ENCODE measurements around the gene OPN1LW. TPM values are rescaled to one million over a fixed set of nuclear protein-coding genes. Genes with fewer than 3 reads are reported as not detected.

The OPN1LW gene
- total RNA-seq, 1 experiment from 2014 or later, result not detected

GRCh38 chrX:154113729-154114128 is 30.3 kb upstream of the OPN1LW start:
- ChIA-PET CTCF (no interaction called here), POLR2A (ENCODE audit: low non-redundant PET) (no interaction called here)
- Histone ChIP-seq H3K4me3 (ENCODE audit: low read depth, low read length, poor library complexity, severe bottlenecking) (no peak overlapping the region), H3K27me3 (replicated peaks; ENCODE audit: insufficient read depth, low read depth, low read length, poor library complexity) (peaks cover 4% of the 10 kb centered on the region), H3K4me1 (ENCODE audit: insufficient read depth, low read length, poor library complexity, severe bottlenecking) (no peaks in the 10 kb centered on the region), H3K9me3 (ENCODE audit: low read depth, low read length, poor library complexity, severe bottlenecking) (no peaks in the 10 kb centered on the region), H3K27ac (ENCODE audit: low read depth, low read length, poor library complexity, severe bottlenecking) (no peak overlapping the region), H3K36me3 (ENCODE audit: insufficient read depth, low read length, poor library complexity, severe bottlenecking) (no peaks in the 10 kb centered on the region)
- BruUV-seq (replicated peaks), result no TSS peak
- TF ChIP-seq CTCF (conservative IDR thresholded peaks at IDR 0.05; ENCODE audit: low read depth, low read length) (no peak), EZH2 (IDR thresholded peaks at IDR 0.05; ENCODE audit: borderline replicate concordance, low read depth, low read length, poor library complexity, severe bottlenecking) (no peak)
- DNase-seq (ENCODE audit: low spot score), result no peak
- intact Hi-C loops (cut with micrococcal nuclease; ENCODE audit: unreplicated experiment), result no loop called here

- H3K27ac ChIP-seq (ENCODE audit: low read depth, low read length, poor library complexity, severe bottlenecking), result no peak overlapping the region
- peaks cover 4% of the 10 kb centered on the region for H3K27me3 ChIP-seq (replicated peaks; ENCODE audit: insufficient read depth, low read depth, low read length, poor library complexity)
- no peak overlapping the region for H3K4me3 ChIP-seq (ENCODE audit: low read depth, low read length, poor library complexity, severe bottlenecking)
- ChIA-PET POLR2A (ENCODE audit: low non-redundant PET) (no interaction called here), CTCF (no interaction called here)
- no peaks in the 10 kb centered on the region for H3K4me1 ChIP-seq (ENCODE audit: insufficient read depth, low read length, poor library complexity, severe bottlenecking)
- no peak for DNase-seq (ENCODE audit: low spot score)
- H3K36me3 ChIP-seq (ENCODE audit: insufficient read depth, low read length, poor library complexity, severe bottlenecking), result no peaks in the 10 kb centered on the region
- intact Hi-C loops (cut with micrococcal nuclease; ENCODE audit: unreplicated experiment), result no loop called here
- no peaks in the 10 kb centered on the region for H3K9me3 ChIP-seq (ENCODE audit: low read depth, low read length, poor library complexity, severe bottlenecking)
- BruUV-seq (replicated peaks), result no TSS peak
- no peak for TF ChIP-seq CTCF (conservative IDR thresholded peaks at IDR 0.05; ENCODE audit: low read depth, low read length)
- no peak for TF ChIP-seq EZH2 (IDR thresholded peaks at IDR 0.05; ENCODE audit: borderline replicate concordance, low read depth, low read length, poor library complexity, severe bottlenecking)
These were observed 29.4 kb upstream of the OPN1LW start for GRCh38 chrX:154114652-154115051.

GRCh38 chrX:154115071-154115470 is 29.0 kb upstream of the OPN1LW start:
- Histone ChIP-seq H3K4me3 (ENCODE audit: low read depth, low read length, poor library complexity, severe bottlenecking) (no peak overlapping the region), H3K27me3 (replicated peaks; ENCODE audit: insufficient read depth, low read depth, low read length, poor library complexity) (peaks cover 4% of the 10 kb centered on the region), H3K4me1 (ENCODE audit: insufficient read depth, low read length, poor library complexity, severe bottlenecking) (no peaks in the 10 kb centered on the region), H3K27ac (ENCODE audit: low read depth, low read length, poor library complexity, severe bottlenecking) (no peak overlapping the region), H3K36me3 (ENCODE audit: insufficient read depth, low read length, poor library complexity, severe bottlenecking) (no peaks in the 10 kb centered on the region), H3K9me3 (ENCODE audit: low read depth, low read length, poor library complexity, severe bottlenecking) (no peaks in the 10 kb centered on the region)
- no peak for DNase-seq (ENCODE audit: low spot score)
- ChIA-PET POLR2A (ENCODE audit: low non-redundant PET) (no interaction called here), CTCF (no interaction called here)
- intact Hi-C loops (cut with micrococcal nuclease; ENCODE audit: unreplicated experiment), result no loop called here
- no TSS peak for BruUV-seq (replicated peaks)
- TF ChIP-seq EZH2 (IDR thresholded peaks at IDR 0.05; ENCODE audit: borderline replicate concordance, low read depth, low read length, poor library complexity, severe bottlenecking) (no peak), CTCF (conservative IDR thresholded peaks at IDR 0.05; ENCODE audit: low read depth, low read length) (no peak)
